Stimulated activated CD8-positive, alpha-beta memory T cell treated with anti-CD3 and anti-CD28 coated beads, Interleukin-12 subunit alpha, Interleukin-12 subunit beta, amount 100 ng/mL, for 1 hour (primary cell): ENCODE results near the gene OVOL2.

Experiments used
- DNase-seq: peaks from one replicate; pipeline ENCODE4 v3.0.0-alpha.2; 2020; ENCODE audit warnings: low read depth

OVOL2 gene

DNA sequence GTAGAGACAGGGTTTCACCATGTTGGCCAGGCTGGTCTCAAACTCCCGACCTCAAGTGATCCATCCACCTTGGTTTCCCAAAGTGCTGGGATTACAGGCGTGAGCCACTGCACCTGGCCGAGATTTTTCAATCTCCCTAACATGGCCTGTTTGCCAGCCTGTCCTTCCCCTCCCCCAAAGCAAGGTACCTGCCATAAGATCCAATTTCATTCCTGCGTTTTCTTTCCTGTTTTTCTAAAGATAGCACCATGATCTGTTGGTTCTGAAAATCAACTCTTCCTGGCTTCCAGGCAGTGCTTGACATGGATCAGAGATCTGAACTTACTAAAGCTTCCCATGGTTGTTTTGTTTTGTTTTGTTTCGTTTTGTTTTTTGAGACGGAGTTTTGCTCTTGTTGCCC is 81.4 kb downstream of the OVOL2 start:
- DNase-seq: no peak
